ENCODE measurements around the gene USP17L12.
"Not testable (repeated sequence)": the region's sequence is repeated elsewhere in the genome, so short reads cannot be mapped to it uniquely, and the experiment has no call there.

The USP17L12 gene

GRCh38 chr4:9267319-9267718 is 47.4 kb downstream of the USP17L12 start, which contains the start of gene USP17L22:
TSS of gene USP17L22 (plus strand) at chr4:9267619. CDS start at chr4:9267619, 0 bp downstream.
- not testable (repeated sequence) for H3K4me3 ChIP-seq (ENCODE audit: low read depth in 1 of 2, low read length in 1 of 2); H3K27ac ChIP-seq; H3K27me3 ChIP-seq; H3K36me3 ChIP-seq; H3K4me1 ChIP-seq (ENCODE audit: control insufficient read depth in 1 of 2, insufficient read depth in 1 of 2, low read depth in 1 of 2, low read length in 1 of 2); H3K9me3 ChIP-seq

Data from neutrophil (primary cell).